Endodermal cell (in vitro differentiated cells): ENCODE measurements around the gene TBC1D22B. TPM values are rescaled to one million over a fixed set of nuclear protein-coding genes. Genes with fewer than 3 reads are reported as not detected.

Experiments
- DNase-seq: peaks from one replicate; pipeline ENCODE4 v3.0.0-alpha.2; 2017
- H3K27ac ChIP-seq: 2 replicates; pipeline ENCODE4 v1.5.1; 2013; ENCODE audit warnings: mild to moderate bottlenecking, low read depth, low read length, moderate library complexity
- H3K27me3 ChIP-seq: 2 replicates; pipeline ENCODE4 v1.6.1; 2013; ENCODE audit warnings: mild to moderate bottlenecking, low read length, moderate library complexity; ENCODE audit not compliant: insufficient read depth, control insufficient read depth, poor library complexity, severe bottlenecking
- H3K36me3 ChIP-seq: 2 replicates; pipeline ENCODE4 v1.7.0; 2013; ENCODE audit warnings: mild to moderate bottlenecking, low read length, moderate library complexity; ENCODE audit not compliant: control insufficient read depth, insufficient read depth
- H3K4me1 ChIP-seq: one replicate; pipeline ENCODE4 v1.7.0; 2013; ENCODE audit warnings: low read length; ENCODE audit not compliant: control insufficient read depth, insufficient read depth
- H3K4me3 ChIP-seq: 2 replicates; pipeline ENCODE4 v1.5.1; 2013; ENCODE audit warnings: mild to moderate bottlenecking, low read length, moderate library complexity
- H3K9ac ChIP-seq: 2 replicates; pipeline ENCODE4 v1.6.1; 2013; ENCODE audit warnings: mild to moderate bottlenecking, low read length, moderate library complexity; ENCODE audit not compliant: poor library complexity, severe bottlenecking; ENCODE audit errors: extremely low read depth
- H3K9me3 ChIP-seq: 2 replicates; pipeline ENCODE4 v1.6.1; 2013; ENCODE audit warnings: mild to moderate bottlenecking, low read length, moderate library complexity; ENCODE audit not compliant: control insufficient read depth
- H3K27ac Mint-ChIP-seq: 2 replicates; pipeline ENCODE4 v1.8.0; 2020; ENCODE audit warnings: mixed read lengths
- H3K27me3 Mint-ChIP-seq: 2 replicates; pipeline ENCODE4 v1.8.0; 2021; ENCODE audit warnings: mild to moderate bottlenecking, mixed read lengths; ENCODE audit not compliant: insufficient read depth
- H3K36me3 Mint-ChIP-seq: 2 replicates; pipeline ENCODE4 v1.8.0; 2020; ENCODE audit warnings: low read depth, mixed read lengths
- H3K4me1 Mint-ChIP-seq: 2 replicates; pipeline ENCODE4 v1.8.0; 2020; ENCODE audit warnings: mixed read lengths
- H3K4me3 Mint-ChIP-seq: 2 replicates; pipeline ENCODE4 v1.8.0; 2020; ENCODE audit warnings: mild to moderate bottlenecking, moderate library complexity, mixed read lengths
- H3K9me3 Mint-ChIP-seq: 2 replicates; pipeline ENCODE4 v1.8.0; 2020; ENCODE audit warnings: mild to moderate bottlenecking, mixed read lengths
- WGBS, 2 experiments: methylation state at CpG; one replicate each; pipeline versions ENCODE4 v1.1.5 to v1.1.7; 2013; ENCODE audit warnings: missing lambda C conversion rate in 2 of 2, mixed read lengths in 1 of 2; ENCODE audit not compliant: insufficient coverage in 1 of 2, insufficient read length in 1 of 2; 5-methylcytosine and 5-hydroxymethylcytosine counted together
- total RNA-seq, 2 donors: library from RNA; stranded (reverse); fragmentation: NEBNext Ultra II Directional in 1 of 2; extraction: Animal tissue kit (Norgen Biotek cat#: 25700) in 1 of 2; gene quantifications; 2 replicates in 1 of 2; 3 replicates in 1 of 2; pipeline ENCODE4 v1.2.1, GENCODE V29; 2021
- TF ChIP-seq, protein P1 (sequence below): fragments of 200-600 bp; sonication (generic); conservative IDR thresholded peaks from 2 replicates; pipeline ENCODE4 v1.5.0; 2021; ENCODE audit warnings: antibody characterized with exemption, mild to moderate bottlenecking

TBC1D22B gene
- total RNA-seq, 2 donors from 2014 or later = 13.8 to 20.1 TPM

DNA sequence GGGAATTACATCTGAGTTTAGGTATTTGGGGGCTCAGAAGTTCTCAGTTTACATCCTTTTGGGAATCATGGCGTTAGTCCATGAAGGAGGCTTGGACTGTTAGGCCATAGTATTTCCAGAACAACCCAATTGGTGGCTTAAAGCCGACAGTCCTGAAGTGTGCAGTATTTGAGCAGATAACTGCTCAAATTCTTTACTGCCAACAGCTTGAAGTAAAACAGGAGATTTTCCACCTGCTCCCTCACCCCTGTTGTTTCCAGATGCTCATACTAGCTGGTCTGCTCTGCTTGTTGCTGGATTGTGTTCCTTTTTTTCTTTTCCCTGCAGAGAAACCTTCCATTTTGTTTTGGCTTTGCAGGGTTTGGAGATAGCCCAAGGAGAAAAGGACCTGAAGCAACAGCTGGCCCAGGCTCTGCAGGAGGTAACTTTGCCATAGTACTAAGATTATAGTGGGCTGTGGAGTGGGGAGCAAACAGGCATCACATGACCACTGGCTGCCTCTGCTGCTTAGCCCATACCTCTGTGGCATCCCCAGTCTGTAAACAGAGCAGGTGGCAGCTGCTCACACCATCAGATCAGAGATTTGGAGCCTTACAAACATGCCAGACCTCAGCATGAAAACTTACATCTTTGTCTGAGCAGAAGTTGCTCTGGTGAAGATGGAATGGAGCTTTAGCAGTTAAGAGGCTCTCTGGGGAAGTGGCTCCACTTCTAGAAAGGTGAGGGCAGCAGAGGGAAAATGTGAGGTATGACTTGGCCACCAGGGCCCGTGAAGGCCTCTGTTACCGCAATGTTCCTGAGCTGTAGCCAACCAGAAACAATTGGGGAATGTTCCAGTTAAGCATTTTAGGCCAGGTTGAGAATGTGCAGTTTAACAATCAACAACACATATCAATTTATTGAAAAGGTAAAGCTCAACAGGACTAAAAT is 113.8 kb downstream of the TBC1D22B start:
- H3K4me1 ChIP-seq = peaks cover 11% of the 10 kb centered on the region
- peaks cover 98% of the 10 kb centered on the region for H3K36me3 ChIP-seq
- Mint-ChIP-seq H3K4me1 (peaks cover 12% of the 10 kb centered on the region), H3K36me3 (peaks cover 65% of the 10 kb centered on the region), H3K27ac (no peak overlapping the region), H3K27me3 (no peaks in the 10 kb centered on the region), H3K9me3 (no peaks in the 10 kb centered on the region), H3K4me3 (no peak overlapping the region)
- WGBS, 2 experiments = 89 to 93% methylated on average over 4 of the region's 4 CpGs
- TF ChIP-seq, protein P1, sequence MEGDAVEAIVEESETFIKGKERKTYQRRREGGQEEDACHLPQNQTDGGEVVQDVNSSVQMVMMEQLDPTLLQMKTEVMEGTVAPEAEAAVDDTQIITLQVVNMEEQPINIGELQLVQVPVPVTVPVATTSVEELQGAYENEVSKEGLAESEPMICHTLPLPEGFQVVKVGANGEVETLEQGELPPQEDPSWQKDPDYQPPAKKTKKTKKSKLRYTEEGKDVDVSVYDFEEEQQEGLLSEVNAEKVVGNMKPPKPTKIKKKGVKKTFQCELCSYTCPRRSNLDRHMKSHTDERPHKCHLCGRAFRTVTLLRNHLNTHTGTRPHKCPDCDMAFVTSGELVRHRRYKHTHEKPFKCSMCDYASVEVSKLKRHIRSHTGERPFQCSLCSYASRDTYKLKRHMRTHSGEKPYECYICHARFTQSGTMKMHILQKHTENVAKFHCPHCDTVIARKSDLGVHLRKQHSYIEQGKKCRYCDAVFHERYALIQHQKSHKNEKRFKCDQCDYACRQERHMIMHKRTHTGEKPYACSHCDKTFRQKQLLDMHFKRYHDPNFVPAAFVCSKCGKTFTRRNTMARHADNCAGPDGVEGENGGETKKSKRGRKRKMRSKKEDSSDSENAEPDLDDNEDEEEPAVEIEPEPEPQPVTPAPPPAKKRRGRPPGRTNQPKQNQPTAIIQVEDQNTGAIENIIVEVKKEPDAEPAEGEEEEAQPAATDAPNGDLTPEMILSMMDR = peak; percentile 51
- no peak overlapping the region for H3K4me3 ChIP-seq
- H3K9ac ChIP-seq = no peak overlapping the region
- H3K27me3 ChIP-seq = no peaks in the 10 kb centered on the region
- H3K9me3 ChIP-seq = no peaks in the 10 kb centered on the region
- H3K27ac ChIP-seq = no peak overlapping the region
- DNase-seq = no peak

DNA sequence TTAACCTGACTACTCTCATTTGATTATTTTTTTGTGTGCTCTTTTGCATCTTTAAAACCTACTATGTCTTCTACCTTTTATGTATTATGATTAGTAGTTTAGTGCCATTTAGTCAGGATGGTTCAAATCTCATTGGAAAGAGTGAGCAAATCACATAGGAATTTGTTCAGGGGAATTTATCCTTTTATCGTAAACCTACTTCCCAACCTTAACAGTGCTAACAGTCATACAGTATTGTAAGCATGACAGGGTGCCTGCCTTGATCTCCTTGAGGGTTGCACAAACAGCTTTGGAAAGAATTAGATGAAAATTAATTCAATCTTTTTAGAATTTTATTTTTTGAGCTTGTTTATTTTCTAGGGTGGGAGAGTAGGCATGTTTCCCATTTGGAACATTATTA is 114.5 kb downstream of the TBC1D22B start:
- no peaks in the 10 kb centered on the region for H3K27me3 Mint-ChIP-seq
- H3K27ac Mint-ChIP-seq = no peak overlapping the region
- WGBS, 2 experiments = 94% methylated on average over 1 of the region's 1 CpG; no CpG with 5 or more reads in 1 of the 2 experiments

DNA sequence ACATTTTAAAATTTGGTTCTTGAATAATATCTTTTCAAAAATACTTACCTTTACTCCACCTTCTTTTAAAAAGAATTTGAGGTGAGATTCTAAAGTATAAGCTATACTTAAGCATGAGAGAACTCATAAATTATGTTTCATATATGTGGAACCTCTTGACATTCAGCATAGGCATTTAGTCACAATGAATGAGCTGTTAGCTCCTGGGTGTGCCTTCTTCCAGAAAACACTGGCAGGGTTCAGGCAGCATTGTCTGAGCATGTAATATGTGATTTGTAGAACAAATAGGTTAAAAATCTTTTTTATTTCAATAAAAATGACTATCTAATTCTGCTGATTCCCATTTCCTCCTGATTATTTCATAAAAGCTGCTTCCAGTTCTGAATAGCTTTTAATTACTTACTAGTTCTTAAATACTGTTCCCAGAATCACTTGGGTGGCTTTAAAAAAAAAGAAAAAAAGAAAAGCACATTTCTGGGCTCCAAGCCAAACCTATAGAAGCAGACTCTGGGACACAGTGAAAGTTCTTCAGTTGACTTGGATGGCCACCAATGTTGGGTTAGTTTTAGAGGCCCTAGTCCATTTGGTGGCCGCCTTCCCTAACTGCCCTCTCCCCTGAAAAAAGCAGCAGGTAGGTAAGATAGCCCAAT is 116.4 kb downstream of the TBC1D22B start:
- Mint-ChIP-seq H3K36me3 (peaks cover 69% of the 10 kb centered on the region), H3K4me1 (peaks cover 11% of the 10 kb centered on the region), H3K27ac (no peak overlapping the region), H3K27me3 (no peaks in the 10 kb centered on the region), H3K4me3 (no peak overlapping the region), H3K9me3 (no peaks in the 10 kb centered on the region)
- WGBS, 2 experiments = 91% methylated on average over 1 of the region's 1 CpG; no CpG with 5 or more reads in 1 of the 2 experiments
- Histone ChIP-seq H3K9ac (no peak overlapping the region), H3K36me3 (peaks cover 96% of the 10 kb centered on the region), H3K4me3 (no peak overlapping the region), H3K4me1 (peaks cover 11% of the 10 kb centered on the region), H3K27ac (no peak overlapping the region), H3K27me3 (no peaks in the 10 kb centered on the region), H3K9me3 (no peaks in the 10 kb centered on the region)
- TF ChIP-seq, protein P1 = no peak
- DNase-seq = no peak

More for the DNA sequence above, 114.5 kb downstream of the TBC1D22B start:
- H3K9me3 Mint-ChIP-seq = no peaks in the 10 kb centered on the region
- no peak overlapping the region for H3K9ac ChIP-seq
- peaks cover 11% of the 10 kb centered on the region for H3K4me1 ChIP-seq
- peaks cover 12% of the 10 kb centered on the region for H3K4me1 Mint-ChIP-seq
- no peaks in the 10 kb centered on the region for H3K27me3 ChIP-seq
- peaks cover 65% of the 10 kb centered on the region for H3K36me3 Mint-ChIP-seq
- H3K27ac ChIP-seq = no peak overlapping the region
- no peak for DNase-seq
- H3K9me3 ChIP-seq = no peaks in the 10 kb centered on the region
- H3K4me3 Mint-ChIP-seq = no peak overlapping the region
- TF ChIP-seq, protein P1 = no peak
- H3K36me3 ChIP-seq = peaks cover 98% of the 10 kb centered on the region
- no peak overlapping the region for H3K4me3 ChIP-seq
